Measurements from ENCODE around the gene CYS1.

DNA sequence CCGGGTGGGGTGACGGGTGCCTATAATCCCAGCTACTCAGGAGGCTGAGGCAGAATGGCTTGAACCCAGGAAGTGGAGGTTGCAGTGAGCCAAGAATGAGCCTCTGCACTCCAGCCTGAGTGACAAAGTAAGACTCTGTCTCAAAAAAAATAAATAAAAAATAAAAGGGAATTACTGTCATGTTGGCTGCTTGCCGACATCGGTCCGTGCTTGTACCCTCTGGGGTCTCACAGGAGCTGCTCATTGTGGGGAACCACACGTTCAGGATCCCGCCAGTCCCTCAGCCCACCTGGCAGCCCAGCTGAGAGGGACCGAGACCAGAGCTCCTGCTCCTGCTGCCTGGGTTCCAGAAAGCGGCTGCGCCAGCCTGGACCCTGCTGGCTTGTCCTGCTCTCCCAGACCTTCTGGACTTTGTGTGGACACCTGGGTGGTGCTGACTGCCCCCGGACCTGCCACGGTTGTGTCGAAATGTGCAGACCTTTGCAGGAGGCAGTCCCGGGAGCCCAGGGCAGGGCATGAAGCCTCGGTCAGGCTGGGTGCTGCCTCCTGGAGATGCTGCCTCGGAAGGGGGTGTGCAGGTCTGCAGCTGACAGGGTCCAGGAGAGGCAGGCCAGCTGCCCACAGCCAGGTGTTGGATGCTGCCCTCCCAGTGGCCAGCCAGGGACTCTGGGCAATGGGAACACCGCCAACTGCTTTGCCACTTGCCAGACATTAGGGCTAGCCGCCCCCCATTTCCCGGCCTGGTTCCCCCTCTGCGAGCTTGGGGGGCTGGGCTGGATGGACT is 20.5 kb downstream of the CYS1 start:
- TF ChIP-seq EZH2 (IDR thresholded peaks at IDR 0.05; ENCODE audit: borderline replicate concordance, low read length) (no peak), CTCF (conservative IDR thresholded peaks at IDR 0.05 in 1 of 2, IDR thresholded peaks at IDR 0.05 in 1 of 2; ENCODE audit: extremely low read depth in 1 of 2, insufficient read depth in 1 of 2, low read depth in 1 of 2, low read length in 2 of 2) (no peak)
